HG02642 (cell line): ENCODE measurements around the gene UIMC1.

Experiments used
- ATAC-seq: cut with Tn5 transposase; IDR thresholded peaks from one replicate; pipeline ENCODE4 v1.9.1; 2021; ENCODE audit warnings: mild to moderate bottlenecking; ENCODE audit not compliant: unreplicated experiment, poor library complexity

The UIMC1 gene

DNA sequence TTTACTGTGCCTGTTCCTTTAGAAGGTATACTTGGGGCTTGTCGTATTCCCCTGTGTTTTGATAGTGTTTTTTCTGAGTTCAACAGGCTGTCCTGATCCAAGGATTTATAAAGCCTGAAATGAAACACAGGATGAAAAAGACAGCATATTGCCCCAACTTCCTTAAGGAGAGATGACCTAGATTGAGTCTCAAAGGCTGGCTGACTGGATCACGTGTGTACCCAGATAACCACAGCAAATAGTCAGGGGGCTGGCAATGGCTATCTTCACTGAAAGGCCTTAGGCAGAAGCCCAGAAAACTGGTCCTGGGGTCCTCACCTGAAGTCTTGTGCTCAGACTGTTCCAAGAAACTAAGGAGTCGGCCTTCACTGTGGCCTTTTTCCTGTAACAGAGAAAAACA, 99.8 kb downstream of the UIMC1 start:
- ATAC-seq: no peak

DNA sequence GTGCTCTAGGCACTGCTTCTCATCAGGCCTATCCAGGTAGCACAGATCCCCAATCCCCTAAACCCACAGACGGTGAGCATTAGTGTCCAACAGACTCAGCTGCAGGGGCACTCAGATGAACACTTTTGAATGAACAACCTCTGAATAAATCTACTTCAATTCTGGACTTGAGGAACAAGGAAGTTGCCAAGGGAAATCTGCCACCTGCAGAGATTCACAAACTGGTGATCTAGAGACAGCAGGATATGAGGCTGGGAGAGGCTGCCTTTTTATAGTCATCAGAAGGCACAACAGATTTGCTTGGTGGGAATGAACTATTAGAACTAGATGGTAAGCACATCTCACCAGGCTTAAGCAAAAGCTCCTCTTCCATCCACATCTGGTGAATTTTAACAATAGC, 100.5 kb downstream of the UIMC1 start:
- no peak for ATAC-seq

DNA sequence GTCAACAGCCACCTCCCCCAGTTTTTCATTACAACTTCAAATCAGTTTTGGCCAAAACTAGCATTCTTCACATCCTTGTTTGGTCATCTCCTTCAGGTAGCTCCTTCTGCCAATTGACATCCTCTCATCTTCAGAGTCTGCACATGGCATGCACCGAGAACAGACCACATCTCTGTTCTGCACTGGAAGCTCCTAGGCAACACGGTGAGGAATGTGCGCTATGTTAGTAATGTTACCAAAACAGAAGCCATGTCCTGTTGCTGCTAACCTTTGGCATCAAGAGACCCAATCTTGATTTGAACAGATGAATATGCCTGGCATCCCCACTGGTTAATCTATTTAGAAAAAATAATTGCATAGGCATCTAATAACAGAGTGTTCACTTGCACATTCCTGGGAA, 102.3 kb downstream of the UIMC1 start:
- no peak for ATAC-seq

DNA sequence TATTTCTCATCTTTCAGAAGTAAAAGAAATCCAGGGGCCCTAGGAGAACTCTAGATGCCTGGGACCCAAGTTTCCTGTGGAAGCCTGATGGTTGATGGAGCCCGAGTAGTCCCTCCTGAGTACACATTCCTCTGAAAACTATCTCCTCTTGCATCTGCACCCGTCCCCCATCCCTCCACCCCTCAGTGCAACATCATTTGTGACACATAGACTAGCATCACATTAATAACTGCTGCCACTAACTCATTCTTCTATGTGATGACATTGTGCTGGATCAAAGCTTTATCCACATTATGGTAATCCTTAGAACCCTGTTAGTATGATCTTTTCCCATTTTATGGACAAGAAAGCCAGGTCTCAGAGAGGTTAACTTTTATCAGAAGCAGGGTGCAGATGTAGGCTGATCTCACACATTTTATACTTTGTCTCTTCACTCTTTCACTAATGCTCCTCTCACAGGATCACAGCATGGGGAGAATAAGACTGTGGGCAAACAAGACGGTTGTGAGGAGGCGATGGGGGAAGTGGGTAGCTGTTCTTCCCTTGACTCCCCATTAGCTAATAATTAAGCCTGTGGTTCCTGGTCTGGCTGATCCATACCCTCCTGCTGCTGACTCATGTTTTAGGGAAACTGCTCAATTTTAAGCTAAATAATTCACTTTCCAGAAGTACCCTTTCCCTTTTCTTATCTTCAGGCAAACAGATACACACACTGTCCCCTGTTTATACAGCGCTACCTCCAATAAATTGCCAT, 103.5 kb downstream of the UIMC1 start:
- ATAC-seq: no peak

DNA sequence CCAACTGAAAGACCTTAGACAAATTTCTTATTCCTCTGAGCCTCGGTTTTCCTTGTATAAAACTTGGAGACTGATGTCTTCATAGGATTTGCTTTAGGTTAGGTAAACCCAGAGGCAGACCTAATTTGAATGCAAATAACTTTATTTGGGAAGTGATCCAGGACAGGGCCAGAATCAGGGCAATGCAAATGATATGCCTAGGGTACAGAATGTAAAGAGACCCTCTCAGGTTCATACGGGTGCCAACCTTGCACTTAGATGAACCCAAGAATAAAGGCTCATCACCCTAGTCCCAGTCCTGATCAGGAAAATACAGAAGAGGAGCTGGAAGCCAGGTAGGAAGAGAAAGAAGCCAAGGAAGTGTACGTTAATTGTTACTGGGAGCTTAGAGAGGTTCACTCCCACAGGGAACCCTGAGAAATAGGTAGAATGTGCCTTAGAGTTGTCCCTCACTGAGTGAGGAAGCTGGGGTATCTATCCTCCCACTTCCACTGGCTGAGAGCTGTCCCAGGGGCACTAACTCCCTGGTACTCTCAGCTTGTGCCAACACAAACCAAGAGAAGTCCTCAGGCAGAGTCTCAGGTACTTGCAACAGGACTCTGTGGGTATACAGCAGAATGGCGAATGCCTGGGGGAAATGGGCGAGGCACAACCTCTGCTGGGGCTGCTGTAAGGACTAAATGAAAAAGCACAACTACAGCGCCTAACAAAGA, 104.3 kb downstream of the UIMC1 start:
- no peak for ATAC-seq

DNA sequence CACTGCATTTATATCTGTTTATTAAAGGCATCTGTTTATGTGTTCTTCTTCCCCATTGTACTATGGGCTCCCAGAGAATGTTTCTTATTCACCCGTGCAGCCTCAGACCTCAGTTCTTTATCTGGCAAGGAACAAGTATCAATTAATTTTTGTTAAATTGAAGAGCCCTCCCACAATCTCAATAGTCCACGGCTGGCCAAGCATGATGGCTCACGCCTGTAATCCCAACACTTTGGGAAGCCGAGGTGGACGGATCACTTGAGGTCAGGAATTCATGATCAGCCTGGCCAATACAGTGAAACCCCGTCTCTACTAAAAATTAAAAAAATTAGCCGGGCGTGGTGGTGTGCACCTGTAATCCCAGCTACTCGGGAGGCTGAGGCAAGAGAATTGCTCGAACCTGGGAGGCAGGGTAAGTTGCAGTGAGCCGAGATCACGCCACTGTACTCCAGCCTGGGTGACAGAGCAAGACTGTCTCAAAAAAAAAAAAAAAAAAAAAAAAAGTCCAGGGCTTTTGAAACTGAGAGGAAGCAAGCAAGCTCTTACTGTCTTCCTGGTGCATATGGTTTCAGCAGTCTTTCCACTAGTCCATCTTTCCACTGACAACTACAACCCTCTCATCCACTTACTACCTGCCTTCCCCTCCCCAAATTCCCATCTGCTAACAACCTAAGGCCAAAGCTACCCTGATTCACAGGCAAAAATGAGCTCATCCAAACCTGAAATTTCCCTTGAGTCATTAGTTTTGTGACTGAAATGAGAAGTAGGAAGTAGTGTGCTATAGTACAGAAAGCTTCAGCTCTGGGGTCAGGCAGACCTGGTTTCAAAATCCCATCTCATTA, 105.1 kb downstream of the UIMC1 start:
- ATAC-seq: peak; percentile 59

DNA sequence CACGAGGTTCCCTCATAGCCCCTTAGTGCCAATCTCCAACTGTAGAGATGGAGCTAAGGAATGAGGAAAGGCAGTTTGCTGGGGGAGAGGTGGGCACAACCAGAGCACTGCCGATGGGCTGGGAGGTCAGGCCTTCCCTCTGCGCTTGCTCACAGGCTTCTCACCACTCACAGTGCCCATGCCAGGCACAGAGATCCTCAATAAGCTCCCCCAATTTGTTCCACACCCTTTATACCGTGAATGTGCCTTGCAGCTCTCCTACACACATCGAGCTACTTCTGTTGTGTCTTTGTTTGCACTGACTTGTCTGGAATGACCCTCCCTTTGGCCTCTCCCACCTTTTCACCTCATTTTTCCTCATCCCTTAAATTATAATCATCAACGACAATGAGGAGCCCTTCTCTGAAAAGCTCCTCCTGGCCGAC, 105.8 kb downstream of the UIMC1 start:
- ATAC-seq: no peak

DNA sequence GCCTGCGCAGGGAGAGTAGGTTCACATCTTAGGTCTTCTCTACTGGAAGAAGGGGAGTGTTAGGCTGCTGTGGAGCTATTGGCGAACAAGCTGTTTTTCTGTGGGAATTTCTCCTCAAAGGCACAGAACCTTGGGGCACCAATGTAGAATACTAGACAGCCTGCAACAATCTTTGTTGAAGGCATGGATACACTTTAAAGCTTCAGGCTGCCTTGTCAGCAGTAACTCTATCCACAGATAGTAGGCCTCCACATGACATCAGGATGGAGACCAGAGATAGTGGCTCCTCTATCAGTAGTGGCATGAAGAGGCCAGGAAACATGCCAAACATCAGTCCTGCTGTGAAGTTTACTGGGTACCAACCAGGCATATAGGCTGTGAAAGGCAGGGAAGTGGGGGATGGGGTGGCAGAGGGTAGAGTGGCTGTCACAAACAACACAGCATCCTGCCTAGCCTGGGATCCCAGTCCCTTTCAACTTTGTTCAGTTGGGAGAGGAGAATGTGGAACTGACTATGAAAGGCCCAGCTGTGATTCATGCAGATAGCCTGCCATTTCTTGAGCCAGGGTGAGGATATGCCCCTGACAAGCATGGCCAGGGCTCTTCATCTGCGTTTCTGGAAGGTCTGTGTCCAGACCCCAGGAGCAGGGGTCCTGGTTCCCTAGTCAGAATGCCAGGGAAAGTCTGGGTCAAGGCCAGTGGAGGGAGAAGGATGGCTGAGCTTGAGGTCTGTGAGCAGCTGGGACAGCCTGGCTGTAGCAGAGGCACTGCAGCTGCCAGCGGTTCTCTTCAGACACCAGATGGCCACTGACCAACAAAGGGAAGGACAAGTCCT, 106.4 kb downstream of the UIMC1 start:
- ATAC-seq: no peak

DNA sequence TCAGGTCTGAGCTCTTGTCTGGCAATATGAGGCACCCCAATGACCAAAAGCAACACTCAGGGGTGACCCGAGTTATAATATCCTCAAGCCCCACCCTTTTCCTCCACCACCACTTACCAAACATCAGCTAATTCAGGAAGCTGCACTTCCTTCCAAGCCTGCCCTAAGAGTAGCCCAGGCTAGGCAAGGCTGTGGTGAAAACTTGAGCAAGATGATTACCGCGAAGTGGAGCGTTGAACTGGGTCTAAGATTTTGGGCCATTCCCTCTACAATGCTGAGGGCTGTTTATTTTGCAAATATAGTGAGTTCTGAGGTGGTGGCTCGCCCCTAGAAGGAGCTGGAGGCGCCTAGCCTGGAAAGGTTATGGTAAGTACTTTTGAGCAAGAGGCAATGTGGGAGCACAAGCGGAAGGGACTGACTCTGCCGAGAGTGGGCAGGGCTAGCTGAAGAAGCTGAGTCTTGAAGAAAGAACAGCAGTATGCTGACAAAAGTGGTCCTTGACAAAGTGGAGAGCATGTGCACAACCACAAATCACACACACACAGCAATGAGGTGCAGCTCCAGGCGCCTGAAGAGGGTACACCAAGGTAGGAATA, 107.2 kb downstream of the UIMC1 start, which contains the start of gene HK3:
HK3 (minus strand) TSS at position 51 of the 596 bp plus-strand sequence. CDS start 3,187 bp downstream, outside the sequence.
- no peak for ATAC-seq

DNA sequence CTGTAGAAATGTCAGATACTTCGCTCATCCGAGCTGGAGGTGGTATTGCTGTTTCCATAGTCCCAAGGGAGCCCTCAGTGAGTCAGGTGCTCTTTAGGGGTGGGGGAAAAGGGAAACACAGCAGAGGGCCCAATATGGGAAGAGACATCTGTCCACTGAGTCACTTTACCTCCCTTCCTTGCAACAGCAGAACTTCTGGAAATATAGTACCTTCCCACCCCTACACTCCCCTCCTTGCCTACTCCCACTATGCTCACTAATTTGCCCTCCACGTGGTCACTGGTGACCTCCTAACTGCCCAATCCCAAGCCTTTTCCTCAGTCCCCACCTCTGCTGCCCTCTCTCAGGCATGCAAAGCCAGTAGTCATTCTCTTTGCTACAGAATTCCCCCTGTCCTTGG, 109.3 kb downstream of the UIMC1 start:
- no peak for ATAC-seq

DNA sequence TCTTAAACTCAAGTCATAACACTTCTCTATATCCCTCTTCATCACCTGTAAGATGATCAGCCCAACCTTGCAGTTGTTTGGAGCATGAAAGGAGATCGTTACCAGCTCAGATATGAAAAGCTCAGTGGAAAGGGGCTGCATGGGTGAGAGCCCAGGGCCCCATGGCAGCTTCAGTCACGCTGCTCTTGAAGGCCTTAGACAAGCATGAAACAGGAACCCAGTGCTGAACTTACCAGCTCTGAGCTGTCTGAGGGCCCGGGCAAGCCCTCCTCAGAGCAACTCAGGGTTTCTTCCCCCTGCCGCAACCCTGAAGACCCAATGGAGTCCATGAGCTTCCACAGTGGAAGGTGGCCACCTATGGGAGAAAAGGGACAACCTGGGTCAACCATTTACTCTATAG, 110.7 kb downstream of the UIMC1 start:
- no peak for ATAC-seq

DNA sequence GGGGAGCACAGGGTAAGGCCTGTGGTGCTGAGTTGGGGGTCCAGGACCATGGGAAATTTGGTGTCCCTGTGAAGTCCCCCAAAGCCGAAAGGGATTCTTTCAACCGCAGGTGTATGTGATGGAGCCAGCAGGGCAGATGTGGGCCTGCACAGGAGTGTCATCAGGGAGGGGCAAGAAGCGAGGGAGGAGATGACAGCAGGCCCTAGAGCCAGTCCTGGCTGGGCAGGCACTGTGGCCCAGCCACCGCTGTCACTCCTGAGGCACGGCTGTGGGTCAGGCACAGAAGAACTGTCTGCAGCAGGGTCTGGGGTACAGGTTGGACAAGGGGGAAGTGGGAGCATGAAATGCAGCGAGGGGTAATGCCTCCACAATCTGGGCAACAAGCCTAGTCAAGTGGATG, 112.3 kb downstream of the UIMC1 start:
- ATAC-seq: no peak

DNA sequence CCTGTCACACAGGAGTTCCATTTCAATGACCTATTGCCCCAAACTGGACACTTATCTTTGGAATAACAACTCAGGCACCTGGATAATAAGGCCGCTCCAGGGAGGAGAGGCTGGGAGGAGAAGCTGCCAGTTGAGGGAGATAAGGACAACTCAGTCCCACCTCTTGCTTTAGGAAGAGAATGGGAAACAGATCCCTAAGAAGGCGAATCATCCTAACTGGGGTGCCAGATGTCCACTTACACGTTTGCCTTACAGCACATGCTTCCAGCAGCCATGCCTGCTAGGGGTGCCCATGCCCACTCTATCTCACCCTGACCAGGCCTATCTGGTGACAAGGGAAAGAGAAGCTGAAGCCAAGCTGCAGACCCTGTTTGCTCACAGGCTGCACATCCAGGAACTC, 113.9 kb downstream of the UIMC1 start:
- no peak for ATAC-seq

DNA sequence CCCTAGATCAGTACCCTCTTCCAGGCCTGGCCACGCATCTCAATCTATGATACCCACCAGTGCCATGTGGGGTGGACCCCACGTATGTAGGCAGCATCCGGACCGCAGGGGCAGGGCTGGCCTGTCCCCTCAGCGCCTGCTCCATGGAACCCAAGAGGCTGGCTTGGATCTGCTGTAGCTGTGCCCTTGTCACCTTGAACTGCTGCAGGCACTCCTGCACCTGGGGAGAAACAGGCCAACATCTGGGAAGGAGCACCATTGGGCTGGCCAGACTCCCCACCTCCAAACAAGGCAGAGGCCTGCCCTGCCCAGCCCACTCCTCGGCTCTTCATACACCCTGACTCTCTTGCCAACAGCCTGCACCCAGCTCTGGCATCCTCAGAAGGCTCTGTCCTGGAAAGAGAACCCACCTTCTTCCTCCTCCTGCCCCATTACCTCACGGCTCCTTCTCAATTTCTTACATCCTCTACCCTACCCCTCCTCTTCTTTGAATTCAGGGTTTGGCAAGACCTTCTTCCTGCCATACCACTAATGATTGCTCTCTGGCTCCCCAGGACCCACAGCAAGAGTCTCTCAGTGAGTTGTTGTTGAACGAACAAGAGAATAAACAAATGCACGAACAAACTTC, 115.1 kb downstream of the UIMC1 start:
- ATAC-seq: no peak

DNA sequence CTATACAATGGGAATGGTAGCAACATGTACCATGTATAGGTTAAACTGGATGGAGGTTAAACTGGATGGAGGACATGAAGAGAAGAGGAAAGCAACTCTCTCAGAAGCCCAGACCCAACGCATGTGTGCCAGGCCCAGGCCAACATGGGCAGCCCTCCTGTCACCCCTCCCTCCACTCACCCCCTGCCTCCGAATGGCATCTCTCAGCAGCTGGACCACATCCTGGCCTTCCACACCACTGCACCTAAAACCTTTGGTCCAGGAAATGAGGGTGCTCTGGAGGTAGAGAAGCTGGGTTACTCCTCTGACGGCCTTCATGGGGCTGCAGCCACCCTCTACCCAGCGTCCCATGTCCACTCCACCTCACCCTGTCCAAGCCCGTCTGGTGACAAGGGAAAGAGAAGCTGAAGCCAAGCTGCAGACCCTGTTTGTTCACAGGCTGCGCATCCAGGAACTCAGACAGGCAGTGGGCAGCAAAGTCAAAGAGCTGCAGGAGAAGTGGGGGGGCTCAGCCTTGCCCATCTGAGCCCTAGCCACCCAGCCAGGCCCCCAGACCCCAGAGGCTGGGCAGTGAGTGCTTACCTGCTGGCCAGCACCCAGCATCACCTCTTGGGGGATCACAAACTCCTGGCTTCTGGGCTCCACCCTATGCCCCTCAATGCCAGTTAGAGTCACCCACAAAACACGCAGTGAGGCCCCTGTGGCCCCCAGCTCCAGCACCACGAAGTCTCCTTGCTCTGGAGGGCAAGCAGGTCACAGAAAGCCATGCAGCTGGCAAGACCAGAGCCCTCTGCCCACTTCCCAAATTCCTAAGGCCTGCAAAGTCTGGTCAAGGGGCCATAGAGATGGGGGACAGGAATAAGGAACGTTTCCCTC, 115.9 kb downstream of the UIMC1 start:
- no peak for ATAC-seq

DNA sequence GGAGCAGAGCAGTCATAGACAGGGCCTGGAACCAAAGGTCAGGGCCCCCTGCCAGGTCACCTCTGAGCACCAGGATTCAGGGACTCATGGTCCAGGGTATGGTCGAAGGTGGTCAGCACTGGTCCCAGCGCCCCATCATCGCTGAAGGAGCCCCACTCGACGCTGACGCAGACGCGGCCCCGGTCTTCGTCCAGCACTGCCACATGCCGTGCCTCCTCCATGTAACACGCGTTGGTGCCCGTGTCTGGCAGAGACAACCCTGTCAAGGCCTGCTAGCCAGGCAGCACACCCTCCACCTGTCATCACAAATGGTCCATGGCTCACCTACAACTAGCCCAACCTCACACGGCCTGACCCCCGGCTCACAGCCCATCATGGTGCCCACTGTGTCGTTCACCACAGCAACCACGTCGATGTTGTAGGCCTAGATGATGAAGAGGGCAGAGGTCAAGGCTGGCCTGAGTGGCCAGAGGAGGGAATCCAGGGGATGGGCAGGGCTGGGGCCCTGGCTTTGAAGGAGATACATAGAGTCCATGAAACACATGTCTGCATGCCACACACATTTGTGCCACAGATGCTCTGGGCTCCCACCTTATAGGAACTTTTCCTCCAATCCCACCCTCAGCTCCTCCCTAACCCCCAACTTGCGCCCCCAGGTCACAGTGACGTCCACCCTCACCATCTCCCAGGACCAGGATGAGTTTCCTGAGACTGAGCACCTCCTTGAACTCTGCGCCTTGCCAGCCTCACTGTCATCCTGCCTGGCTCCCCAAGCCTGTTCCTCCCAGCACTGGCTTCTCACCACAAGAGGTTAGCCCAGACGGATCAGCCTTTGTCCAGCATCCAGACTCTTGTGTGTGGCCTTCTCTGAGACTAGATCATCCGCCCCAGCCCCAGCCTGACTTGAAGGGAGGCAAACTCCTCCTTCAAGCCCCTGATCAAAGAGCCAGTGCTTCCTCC, 117.0 kb downstream of the UIMC1 start:
- ATAC-seq: no peak

DNA sequence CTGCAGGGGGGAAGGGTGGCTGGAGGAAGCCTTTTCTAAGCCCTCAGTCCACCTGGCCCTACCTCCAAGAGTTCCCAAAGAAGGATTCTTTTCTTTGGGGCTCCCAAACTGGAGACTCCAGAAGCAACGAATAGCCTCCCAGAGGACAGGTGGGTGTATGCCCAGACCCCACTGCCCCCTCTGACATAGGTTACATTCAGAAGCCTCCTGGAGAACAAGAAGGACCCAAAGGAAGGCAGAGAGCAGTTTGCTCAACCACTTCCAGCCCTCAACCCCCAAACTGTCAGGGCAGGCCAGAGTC, 117.8 kb downstream of the UIMC1 start:
- no peak for ATAC-seq
